Spleen (tissue), 11 donors: ENCODE data around the gene NFIB. TPM values are rescaled to one million over a fixed set of nuclear protein-coding genes. Genes with fewer than 3 reads are reported as not detected.

Experiments used
- DNase-seq: peaks from one replicate; pipeline ENCODE4 v3.0.0-alpha.2; 2020
- H3K27ac ChIP-seq, 8 donors: fragments of 200-600 bp; sonication (generic) in 7 of 8; 1 replicate in 4 of 8; 2 replicates in 4 of 8; pipeline versions ENCODE4 v1.5.0 to v1.8.0; 2016 to 2021; ENCODE audit warnings: inconsistent platforms in 4 of 8, mild to moderate bottlenecking in 4 of 8, moderate library complexity in 1 of 8
- H3K27me3 ChIP-seq, 7 donors: fragments of 200-600 bp; sonication (generic) in 6 of 7; replicated peaks in 1 of 7; 1 replicate in 4 of 7; 2 replicates in 3 of 7; pipeline versions ENCODE4 v1.5.0 to v1.8.0; 2016 to 2021; ENCODE audit warnings: inconsistent platforms in 3 of 7, mild to moderate bottlenecking in 1 of 7
- H3K36me3 ChIP-seq, 6 donors: fragments of 200-600 bp; sonication (generic) in 5 of 6; 1 replicate in 4 of 6; 2 replicates in 2 of 6; pipeline versions ENCODE4 v1.5.0 to v1.8.0; 2016 to 2021; ENCODE audit warnings: inconsistent platforms in 2 of 6
- H3K4me1 ChIP-seq, 6 donors: fragments of 200-600 bp; sonication (generic) in 5 of 6; 1 replicate in 3 of 6; 2 replicates in 3 of 6; pipeline versions ENCODE4 v1.5.0 to v1.8.0; 2016 to 2021; ENCODE audit warnings: inconsistent platforms in 3 of 6
- H3K4me3 ChIP-seq, 8 donors: fragments of 200-600 bp; sonication (generic) in 7 of 8; 1 replicate in 4 of 8; 2 replicates in 4 of 8; pipeline versions ENCODE4 v1.5.0 to v1.8.0; 2016 to 2021; ENCODE audit warnings: inconsistent platforms in 4 of 8, mild to moderate bottlenecking in 4 of 8, moderate library complexity in 2 of 8
- H3K9me3 ChIP-seq, 8 donors: fragments of 200-600 bp; sonication (generic) in 7 of 8; 1 replicate in 4 of 8; 2 replicates in 4 of 8; pipeline versions ENCODE4 v1.5.0 to v1.8.0; 2016 to 2021; ENCODE audit warnings: inconsistent platforms in 4 of 8
- POLR2A ChIP-seq, 3 donors: fragments of 450-650 bp; IDR thresholded peaks; one replicate each; pipeline ENCODE4 v1.5.1; 2017; ENCODE audit warnings: antibody characterized with exemption in 3 of 3, mild to moderate bottlenecking in 1 of 3
- POLR2AphosphoS5 ChIP-seq, 3 donors: sonication (generic); formaldehyde crosslinking; IDR thresholded peaks; one replicate each; pipeline ENCODE4 v1.5.1; 2017; ENCODE audit warnings: antibody characterized with exemption in 3 of 3
- WGBS, 5 donors: extraction: QIAGEN DNeasy Blood & Tissue Kit in 3 of 5; methylation state at CpG; one replicate each; pipeline versions ENCODE4 v1.1.5 to v1.1.7; 2013 to 2018; 5-methylcytosine and 5-hydroxymethylcytosine counted together
- intact Hi-C: fragments of 100-400 bp; cut with DNase I; formaldehyde crosslinking; loops from one replicate; pipeline ENCODE4 v1.15.0; 2023; ENCODE audit warnings: low total_unique reads
- polyA plus RNA-seq, 3 donors: library from polyadenylated mRNA; stranded (reverse); fragments of 200-250 nt; gene quantifications; one replicate each; pipeline ENCODE4 v1.2.1, GENCODE V29; 2013
- total RNA-seq, 7 donors: library from RNA; depleted of rRNA in 3 of 7; stranded (reverse); fragments of >200 nt in 3 of 7; fragmentation: NEBNext Ultra II Directional in 4 of 7; extraction: Animal tissue kit (Norgen Biotek cat#: 25700) in 4 of 7; gene quantifications; one replicate each; pipeline versions ENCODE4 v1.1.0 to v1.2.1, GENCODE V29; 2016 to 2021
- TF ChIP-seq, protein P1 (sequence below), 11 experiments: fragments of 200-600 bp in 7 of 11; fragments of 450-650 bp in 4 of 11; sonication (generic) in 4 of 11; IDR thresholded peaks in 8 of 11; conservative IDR thresholded peaks in 3 of 11; 1 replicate in 7 of 11; 2 replicates in 4 of 11; pipeline versions ENCODE4 v1.4.0 to v1.8.0; 2016 to 2021; ENCODE audit warnings: antibody characterized with exemption in 11 of 11, inconsistent platforms in 4 of 11, mild to moderate bottlenecking in 1 of 11
- donor health status: healthy with polysubstance abuse.
- donor health status: DM: no; HTN: no; CAD: no; lungs with moderate emphysema.
- donor health status: DM: no; HTN: no; CAD: no.
- donor health status: Bipolar disorder and iron deficiency.
- donor health status: healthy.
- donor health status: DM: no; HTN: no; CAD: no.
- donor health status: DM: yes; HTN: yes; CAD: no.

NFIB gene
- total and polyA plus RNA-seq, 10 donors, result 3.6 to 96.8 (median 48.4) TPM

DNA sequence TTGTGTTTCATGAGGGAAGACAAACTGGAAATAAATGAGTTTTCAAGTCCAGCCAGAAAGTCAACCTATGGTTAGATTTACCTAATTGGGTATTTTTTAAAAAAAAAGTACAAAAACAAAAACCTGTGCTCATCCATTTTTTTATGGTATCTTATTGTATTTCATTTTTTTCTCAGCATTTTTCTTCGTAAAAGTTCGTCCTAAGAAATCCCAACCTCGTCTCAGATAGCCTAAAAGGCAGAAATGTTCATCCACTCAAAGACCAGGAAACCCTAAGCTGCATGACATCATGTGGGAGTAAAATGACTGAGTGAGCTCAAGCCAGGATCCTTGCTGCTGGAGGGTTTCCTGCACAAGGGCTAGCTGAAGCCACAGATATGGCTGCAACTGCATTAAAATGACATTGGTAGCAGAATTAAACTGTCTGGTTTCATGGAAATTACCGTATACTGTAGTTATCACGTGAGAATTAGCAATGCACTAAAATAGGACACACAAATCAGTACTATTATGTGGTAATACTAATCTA lies 70.4 kb downstream of the NFIB start:
- Histone ChIP-seq H3K9me3 (no peaks in the 10 kb centered on the region), H3K4me3 (no peak overlapping the region), H3K4me1 (peaks cover 0 to 16% (median 2%) of the 10 kb centered on the region in 6 donors), H3K27me3 (no peaks in the 10 kb centered on the region), H3K27ac (no peak overlapping the region), H3K36me3 (no peaks in the 10 kb centered on the region)
- intact Hi-C loops, result no loop called here
- WGBS, 5 donors, result 64 to 84% (median 78%) methylated on average over 5 of the region's 5 CpGs
- DNase-seq, result no peak
- TF ChIP-seq POLR2A (IDR thresholded peaks at IDR 0.05), result no peak
- TF ChIP-seq, protein P1, sequence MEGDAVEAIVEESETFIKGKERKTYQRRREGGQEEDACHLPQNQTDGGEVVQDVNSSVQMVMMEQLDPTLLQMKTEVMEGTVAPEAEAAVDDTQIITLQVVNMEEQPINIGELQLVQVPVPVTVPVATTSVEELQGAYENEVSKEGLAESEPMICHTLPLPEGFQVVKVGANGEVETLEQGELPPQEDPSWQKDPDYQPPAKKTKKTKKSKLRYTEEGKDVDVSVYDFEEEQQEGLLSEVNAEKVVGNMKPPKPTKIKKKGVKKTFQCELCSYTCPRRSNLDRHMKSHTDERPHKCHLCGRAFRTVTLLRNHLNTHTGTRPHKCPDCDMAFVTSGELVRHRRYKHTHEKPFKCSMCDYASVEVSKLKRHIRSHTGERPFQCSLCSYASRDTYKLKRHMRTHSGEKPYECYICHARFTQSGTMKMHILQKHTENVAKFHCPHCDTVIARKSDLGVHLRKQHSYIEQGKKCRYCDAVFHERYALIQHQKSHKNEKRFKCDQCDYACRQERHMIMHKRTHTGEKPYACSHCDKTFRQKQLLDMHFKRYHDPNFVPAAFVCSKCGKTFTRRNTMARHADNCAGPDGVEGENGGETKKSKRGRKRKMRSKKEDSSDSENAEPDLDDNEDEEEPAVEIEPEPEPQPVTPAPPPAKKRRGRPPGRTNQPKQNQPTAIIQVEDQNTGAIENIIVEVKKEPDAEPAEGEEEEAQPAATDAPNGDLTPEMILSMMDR (IDR thresholded peaks at IDR 0.05 in 8 of 11, conservative IDR thresholded peaks at IDR 0.05 in 3 of 11), result no peak
- TF ChIP-seq POLR2AphosphoS5 (IDR thresholded peaks at IDR 0.05), result no peak

DNA sequence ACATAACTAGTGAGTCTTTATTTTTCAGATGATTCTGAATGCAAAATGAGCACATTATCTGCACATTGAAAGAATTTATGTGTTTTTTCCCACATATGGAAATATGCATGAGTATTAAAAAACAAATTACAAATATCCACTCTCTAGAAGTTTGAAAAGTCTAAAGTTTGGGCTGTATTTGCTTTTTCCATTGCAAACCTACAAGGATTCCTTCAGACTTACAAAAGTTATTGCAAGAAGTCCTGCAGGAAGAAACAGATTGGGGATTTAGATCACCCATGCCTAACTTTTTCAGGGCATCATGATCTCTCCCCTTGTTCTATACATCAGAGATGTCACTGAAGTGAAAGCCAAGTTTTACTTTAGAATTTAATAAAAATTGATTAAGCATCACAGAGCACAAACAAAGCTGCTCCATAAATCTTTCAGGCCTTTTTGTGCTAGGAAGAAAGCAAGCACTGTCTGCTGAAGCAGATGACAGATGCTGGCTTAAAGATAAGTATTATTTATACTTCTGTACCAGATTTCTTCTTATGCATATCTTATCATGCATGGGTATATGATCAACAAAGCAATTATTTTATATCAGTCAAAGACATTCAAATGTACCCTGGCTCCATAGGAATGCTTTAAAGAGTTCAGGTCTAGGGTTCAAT lies 71.7 kb downstream of the NFIB start:
- Histone ChIP-seq H3K9me3 (no peaks in the 10 kb centered on the region), H3K27ac (no peak overlapping the region), H3K27me3 (no peaks in the 10 kb centered on the region), H3K36me3 (no peaks in the 10 kb centered on the region), H3K4me3 (no peak overlapping the region), H3K4me1 (peaks cover 0 to 24% (median 2%) of the 10 kb centered on the region in 6 donors)
- intact Hi-C loops, result no loop called here
- TF ChIP-seq POLR2A (IDR thresholded peaks at IDR 0.05) (no peak), POLR2AphosphoS5 (IDR thresholded peaks at IDR 0.05) (no peak)
- TF ChIP-seq, protein P1 (IDR thresholded peaks at IDR 0.05 in 8 of 11, conservative IDR thresholded peaks at IDR 0.05 in 3 of 11), result no peak
- DNase-seq, result no peak

DNA sequence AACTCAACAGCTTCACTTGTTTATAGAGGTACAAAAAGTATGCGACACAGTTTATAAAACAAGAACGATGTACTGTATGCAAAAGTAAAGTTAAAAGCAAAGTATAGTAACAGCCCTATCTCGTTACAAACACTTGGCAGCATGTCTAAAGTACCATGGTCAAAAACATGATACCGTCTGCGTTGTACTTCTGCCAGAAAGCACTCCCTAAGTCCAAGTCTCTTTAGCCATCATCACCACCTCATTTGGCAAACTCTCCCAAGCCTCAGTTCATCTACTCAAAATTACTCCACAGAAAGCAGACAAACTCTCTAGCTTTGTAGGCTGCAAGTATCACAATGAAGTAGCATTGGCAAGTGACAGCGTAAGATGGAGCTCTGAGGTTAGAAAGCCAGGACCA lies 73.4 kb downstream of the NFIB start:
- no peak overlapping the region for H3K27ac ChIP-seq
- 69 to 81% (median 79%) methylated on average over 6 of the region's 6 CpGs for WGBS, 5 donors

DNA sequence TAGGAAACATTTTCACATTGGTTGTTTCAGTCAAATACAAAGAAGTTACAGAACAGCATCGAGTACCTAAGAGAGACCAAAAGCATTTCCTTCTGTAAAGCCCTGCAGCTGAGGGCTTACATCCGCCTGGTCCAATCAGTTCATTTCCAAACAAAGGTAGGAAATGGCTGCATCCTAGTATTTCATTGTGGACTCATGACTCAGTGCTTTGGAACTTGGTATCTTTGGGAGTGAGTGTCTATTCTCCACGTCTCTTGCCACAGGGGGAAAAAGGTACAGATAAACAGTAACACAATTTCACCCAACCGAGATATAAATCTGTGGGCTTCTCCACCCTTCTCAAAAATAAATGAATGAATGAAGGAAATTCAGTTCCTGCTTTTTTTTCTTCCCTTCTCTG lies 75.4 kb downstream of the NFIB start:
- no peaks in the 10 kb centered on the region for H3K27me3 ChIP-seq
- no peak overlapping the region for H3K4me3 ChIP-seq
- 43 to 53% (median 50%) methylated on average over 4 of the region's 4 CpGs for WGBS, 5 donors
- TF ChIP-seq POLR2A (IDR thresholded peaks at IDR 0.05) (no peak), POLR2AphosphoS5 (IDR thresholded peaks at IDR 0.05) (peak in 1 of 3 donors; percentile 75)
- TF ChIP-seq, protein P1 (IDR thresholded peaks at IDR 0.05 in 8 of 11, conservative IDR thresholded peaks at IDR 0.05 in 3 of 11), result no peak
- H3K27ac ChIP-seq, result peak overlapping the region in 7 of 8 donors; percentile 41 to 71 (median 62)
- no peaks in the 10 kb centered on the region for H3K9me3 ChIP-seq
- H3K4me1 ChIP-seq, result peaks cover 0 to 23% (median 4%) of the 10 kb centered on the region in 6 donors
- intact Hi-C loops, result no loop called here
- H3K36me3 ChIP-seq, result no peaks in the 10 kb centered on the region
- no peak for DNase-seq

More for the DNA sequence above, 73.4 kb downstream of the NFIB start:
- no peak for DNase-seq
- Histone ChIP-seq H3K4me3 (no peak overlapping the region), H3K36me3 (no peaks in the 10 kb centered on the region), H3K27me3 (no peaks in the 10 kb centered on the region), H3K4me1 (peaks cover 0 to 27% (median 4%) of the 10 kb centered on the region in 6 donors), H3K9me3 (no peaks in the 10 kb centered on the region)
- intact Hi-C loops, result no loop called here
- TF ChIP-seq POLR2A (IDR thresholded peaks at IDR 0.05) (no peak), POLR2AphosphoS5 (IDR thresholded peaks at IDR 0.05) (no peak)
- TF ChIP-seq, protein P1 (IDR thresholded peaks at IDR 0.05 in 8 of 11, conservative IDR thresholded peaks at IDR 0.05 in 3 of 11), result no peak
